Activated CD4-positive, alpha-beta T cell treated with anti-CD3 and anti-CD28 coated beads for 36 hours (primary cell): ENCODE results near the gene PRSS2. TPM values are rescaled to one million over a fixed set of nuclear protein-coding genes. Genes with fewer than 3 reads are reported as not detected.

Experiments used
- ATAC-seq: fragments of 200-7000 bp; cut with Tn5 transposase; one replicate; pipeline ENCODE4 v1.10.0; 2021; ENCODE audit warnings: mild to moderate bottlenecking, moderate library complexity
- CTCF ChIA-PET: fragments of 350-600 bp; sonication (Branson Sonifier 250); formaldehyde crosslinking; loops from one replicate; lab custom pipeline; 2021; ENCODE audit warnings: antibody characterized with exemption; lab: Charles Lee
- POLR2A ChIA-PET: fragments of 350-600 bp; sonication (Branson Sonifier 250); formaldehyde crosslinking; loops from one replicate; lab custom pipeline; 2021; ENCODE audit warnings: antibody characterized with exemption, inconsistent platforms; lab: Charles Lee
- DNase-seq: peaks from one replicate; pipeline ENCODE4 v3.0.0-alpha.2; 2020
- H3K27ac Mint-ChIP-seq: one replicate; pipeline ENCODE4 v1.8.0; 2021; ENCODE audit warnings: mixed read lengths
- H3K27me3 Mint-ChIP-seq: one replicate; pipeline ENCODE4 v1.8.0; 2021; ENCODE audit warnings: mixed read lengths
- H3K36me3 Mint-ChIP-seq: one replicate; pipeline ENCODE4 v1.8.0; 2021; ENCODE audit warnings: low read depth, mixed read lengths
- H3K4me1 Mint-ChIP-seq: one replicate; pipeline ENCODE4 v1.8.0; 2021; ENCODE audit warnings: mixed read lengths
- H3K4me3 Mint-ChIP-seq: one replicate; pipeline ENCODE4 v1.8.0; 2021; ENCODE audit warnings: mild to moderate bottlenecking, moderate library complexity, mixed read lengths
- H3K9me3 Mint-ChIP-seq: one replicate; pipeline ENCODE4 v1.8.0; 2021; ENCODE audit warnings: low read depth, mixed read lengths
- intact Hi-C, 2 experiments: fragments of 100-400 bp; cut with DNase I in 1 of 2; cut with micrococcal nuclease in 1 of 2; formaldehyde crosslinking; loops; one replicate each; pipeline versions ENCODE4 v1.14.2 to v1.15.1; 2022 to 2024; cut with DNase I, micrococcal nuclease
- total RNA-seq, 2 experiments: library from RNA; stranded (reverse); gene quantifications; one replicate each; pipeline ENCODE4 v1.2.3, GENCODE V29; 2021

Gene PRSS2
- total RNA-seq, 2 experiments from 2014 or later: not detected

DNA sequence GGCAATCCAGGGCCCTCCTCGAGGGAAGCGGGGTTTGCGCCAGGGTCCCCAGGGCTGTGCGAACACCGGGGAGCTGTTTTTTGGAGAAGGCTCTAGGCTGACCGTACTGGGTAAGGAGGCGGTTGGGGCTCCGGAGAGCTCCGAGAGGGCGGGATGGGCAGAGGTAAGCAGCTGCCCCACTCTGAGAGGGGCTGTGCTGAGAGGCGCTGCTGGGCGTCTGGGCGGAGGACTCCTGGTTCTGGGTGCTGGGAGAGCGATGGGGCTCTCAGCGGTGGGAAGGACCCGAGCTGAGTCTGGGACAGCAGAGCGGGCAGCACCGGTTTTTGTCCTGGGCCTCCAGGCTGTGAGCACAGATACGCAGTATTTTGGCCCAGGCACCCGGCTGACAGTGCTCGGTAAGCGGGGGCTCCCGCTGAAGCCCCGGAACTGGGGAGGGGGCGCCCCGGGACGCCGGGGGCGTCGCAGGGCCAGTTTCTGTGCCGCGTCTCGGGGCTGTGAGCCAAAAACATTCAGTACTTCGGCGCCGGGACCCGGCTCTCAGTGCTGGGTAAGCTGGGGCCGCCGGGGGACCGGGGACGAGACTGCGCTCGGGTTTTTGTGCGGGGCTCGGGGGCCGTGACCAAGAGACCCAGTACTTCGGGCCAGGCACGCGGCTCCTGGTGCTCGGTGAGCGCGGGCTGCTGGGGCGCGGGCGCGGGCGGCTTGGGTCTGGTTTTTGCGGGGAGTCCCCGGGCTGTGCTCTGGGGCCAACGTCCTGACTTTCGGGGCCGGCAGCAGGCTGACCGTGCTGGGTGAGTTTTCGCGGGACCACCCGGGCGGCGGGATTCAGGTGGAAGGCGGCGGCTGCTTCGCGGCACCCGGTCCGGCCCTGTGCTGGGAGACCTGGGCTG, 26.0 kb downstream of the PRSS2 start:
- H3K9me3 Mint-ChIP-seq: no peaks in the 10 kb centered on the region
- H3K27ac Mint-ChIP-seq: peak overlapping the region; percentile 99
- no peak for ATAC-seq
- peak overlapping the region; percentile 99 for H3K4me3 Mint-ChIP-seq
- POLR2A ChIA-PET: interaction anchor here (0.9 to 6.7 kb wide), 4 partner anchors 8 to 404 kb away, joined by 3 to 176 read pairs (median 70); no protein-coding TSS in a partner anchor
- H3K36me3 Mint-ChIP-seq: peaks cover 83% of the 10 kb centered on the region
- H3K4me1 Mint-ChIP-seq: peaks cover 58% of the 10 kb centered on the region
- intact Hi-C loops: loop anchor here (1.0 to 5.0 kb wide), 5 partner anchors 8 to 475 kb away; no protein-coding TSS in a partner anchor
- H3K27me3 Mint-ChIP-seq: no peaks in the 10 kb centered on the region
- peak; percentile 41 for DNase-seq
- CTCF ChIA-PET: interaction anchor here (0.6 to 9.0 kb wide), 7 partner anchors 11 to 262 kb away, joined by 3 to 182 read pairs (median 5); no protein-coding TSS in a partner anchor

- DNase-seq (peak; percentile 60), ATAC-seq (peak; percentile 8)
- intact Hi-C loops: loop anchor here (1.0 to 5.0 kb wide), 4 partner anchors 11 to 477 kb away; no protein-coding TSS in a partner anchor
- H3K27ac Mint-ChIP-seq: peak overlapping the region; percentile 99
- POLR2A ChIA-PET: interaction anchor here (0.6 to 6.7 kb wide), 8 partner anchors 9 to 414 kb away, joined by 3 to 176 read pairs (median 4); no protein-coding TSS in a partner anchor
- H3K4me1 Mint-ChIP-seq: peaks cover 64% of the 10 kb centered on the region
- H3K9me3 Mint-ChIP-seq: no peaks in the 10 kb centered on the region
- CTCF ChIA-PET: interaction anchor here (0.6 to 9.0 kb wide), 6 partner anchors 12 to 1089 kb away, joined by 3 to 182 read pairs (median 5); no protein-coding TSS in a partner anchor
- H3K27me3 Mint-ChIP-seq: no peaks in the 10 kb centered on the region
- H3K4me3 Mint-ChIP-seq: peak overlapping the region; percentile 99
- H3K36me3 Mint-ChIP-seq: peaks cover 84% of the 10 kb centered on the region
Measured at GRCh38 chr7:142797391-142798377, 26.9 kb downstream of the PRSS2 start.

- intact Hi-C loops: loop anchor here (1.0 to 5.0 kb wide), 4 partner anchors 11 to 478 kb away; no protein-coding TSS in a partner anchor
- ChIA-PET POLR2A (interaction anchor here (0.6 to 6.7 kb wide), 11 partner anchors 10 to 957 kb away, joined by 3 to 176 read pairs (median 4); no protein-coding TSS in a partner anchor), CTCF (interaction anchor here (0.6 to 9.0 kb wide), 8 partner anchors 9 to 1088 kb away, joined by 3 to 182 read pairs (median 6); no protein-coding TSS in a partner anchor)
- Mint-ChIP-seq H3K27me3 (no peaks in the 10 kb centered on the region), H3K9me3 (no peaks in the 10 kb centered on the region), H3K4me1 (peaks cover 64% of the 10 kb centered on the region), H3K27ac (peak overlapping the region; percentile 99), H3K4me3 (peak overlapping the region; percentile 99), H3K36me3 (peaks cover 84% of the 10 kb centered on the region)
- DNase-seq (peak; percentile 54), ATAC-seq (peak; percentile 37)
Measured at GRCh38 chr7:142798451-142799436, 28.0 kb downstream of the PRSS2 start.

DNA sequence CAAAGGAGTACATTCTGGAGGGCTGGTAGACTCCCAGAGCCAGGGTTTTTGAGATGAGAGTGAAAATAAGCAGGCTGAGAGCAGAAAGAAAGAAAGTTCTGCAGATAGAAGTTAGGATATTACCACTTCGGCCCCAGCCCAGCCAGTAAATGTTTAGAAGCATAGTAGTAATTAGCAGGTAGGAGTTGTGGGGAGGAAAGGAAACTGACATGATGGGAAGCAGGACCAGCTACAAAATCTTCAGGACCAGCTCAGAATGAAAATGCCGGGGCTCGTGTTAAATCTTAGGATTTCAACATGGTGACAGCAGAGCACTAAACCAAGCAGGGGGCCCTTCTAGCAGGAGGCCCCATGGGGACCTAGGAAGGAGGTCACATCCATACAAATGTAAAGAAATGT, 28.7 kb downstream of the PRSS2 start:
- peak overlapping the region; percentile 99 for H3K27ac Mint-ChIP-seq
- POLR2A ChIA-PET: interaction anchor here (0.6 to 6.7 kb wide), 10 partner anchors 10 to 957 kb away, joined by 3 to 176 read pairs (median 4); no protein-coding TSS in a partner anchor
- no peaks in the 10 kb centered on the region for H3K9me3 Mint-ChIP-seq
- H3K27me3 Mint-ChIP-seq: no peaks in the 10 kb centered on the region
- no peak for ATAC-seq
- peaks cover 85% of the 10 kb centered on the region for H3K36me3 Mint-ChIP-seq
- H3K4me3 Mint-ChIP-seq: peak overlapping the region; percentile 99
- CTCF ChIA-PET: interaction anchor here (0.6 to 9.0 kb wide), 8 partner anchors 8 to 456 kb away, joined by 3 to 182 read pairs (median 4); no protein-coding TSS in a partner anchor
- H3K4me1 Mint-ChIP-seq: peaks cover 64% of the 10 kb centered on the region
- intact Hi-C loops: loop anchor here (1.0 to 5.0 kb wide), 3 partner anchors 10 to 407 kb away; no protein-coding TSS in a partner anchor
- peak; percentile 51 for DNase-seq

- H3K9me3 Mint-ChIP-seq: no peaks in the 10 kb centered on the region
- ATAC-seq: peak; percentile 10
- peaks cover 88% of the 10 kb centered on the region for H3K36me3 Mint-ChIP-seq
- POLR2A ChIA-PET: interaction anchor here (4.1 to 6.7 kb wide), 3 partner anchors 9 to 15 kb away, joined by 28 to 176 read pairs (median 112); no protein-coding TSS in a partner anchor
- peak overlapping the region; percentile 99 for H3K4me3 Mint-ChIP-seq
- H3K27me3 Mint-ChIP-seq: no peaks in the 10 kb centered on the region
- peak overlapping the region; percentile 99 for H3K27ac Mint-ChIP-seq
- CTCF ChIA-PET: interaction anchor here (0.7 to 9.0 kb wide), 7 partner anchors 9 to 455 kb away, joined by 3 to 182 read pairs (median 3); no protein-coding TSS in a partner anchor
- intact Hi-C loops: loop anchor here in 1 of 2 experiments (1.0 to 10.0 kb wide), 3 partner anchors 8 to 1065 kb away; partner anchors contain the start of genes SSBP1 and ZYX
- peaks cover 64% of the 10 kb centered on the region for H3K4me1 Mint-ChIP-seq
- DNase-seq: no peak
Measured at GRCh38 chr7:142800088-142800487, 29.3 kb downstream of the PRSS2 start.

DNA sequence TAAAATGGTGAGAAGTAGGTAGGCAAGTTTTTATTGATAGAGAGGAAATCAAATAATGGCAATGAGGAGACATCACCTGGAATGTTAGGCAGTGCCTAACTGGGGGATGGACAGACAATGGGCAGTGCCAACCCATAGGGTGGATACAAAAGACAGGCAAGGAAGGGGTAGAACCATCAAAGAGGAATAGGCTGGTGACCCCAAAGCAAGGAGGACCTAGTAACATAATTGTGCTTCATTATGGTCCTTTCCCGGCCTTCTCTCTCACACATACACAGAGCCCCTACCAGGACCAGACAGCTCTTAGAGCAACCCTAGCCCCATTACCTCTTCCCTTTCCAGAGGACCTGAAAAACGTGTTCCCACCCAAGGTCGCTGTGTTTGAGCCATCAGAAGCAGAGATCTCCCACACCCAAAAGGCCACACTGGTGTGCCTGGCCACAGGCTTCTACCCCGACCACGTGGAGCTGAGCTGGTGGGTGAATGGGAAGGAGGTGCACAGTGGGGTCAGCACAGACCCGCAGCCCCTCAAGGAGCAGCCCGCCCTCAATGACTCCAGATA, 30.0 kb downstream of the PRSS2 start:
- CTCF ChIA-PET: interaction anchor here (0.6 to 9.0 kb wide), 7 partner anchors 10 to 560 kb away, joined by 3 to 182 read pairs (median 3); no protein-coding TSS in a partner anchor
- Mint-ChIP-seq H3K4me1 (peaks cover 66% of the 10 kb centered on the region), H3K27me3 (no peaks in the 10 kb centered on the region), H3K36me3 (peaks cover 92% of the 10 kb centered on the region), H3K27ac (peak overlapping the region; percentile 99), H3K9me3 (no peaks in the 10 kb centered on the region), H3K4me3 (peak overlapping the region; percentile 99)
- POLR2A ChIA-PET: interaction anchor here (0.5 to 6.7 kb wide), 2 partner anchors 9 to 69 kb away, joined by 3 to 176 read pairs; no protein-coding TSS in a partner anchor
- no peak for DNase-seq
- no peak for ATAC-seq
- intact Hi-C loops: loop anchor here in 1 of 2 experiments (1.0 to 10.0 kb wide), 3 partner anchors 8 to 1066 kb away; partner anchors contain the start of genes SSBP1 and ZYX

- peaks cover 86% of the 10 kb centered on the region for H3K36me3 Mint-ChIP-seq
- DNase-seq (no peak), ATAC-seq (no peak)
- H3K27me3 Mint-ChIP-seq: no peaks in the 10 kb centered on the region
- H3K4me3 Mint-ChIP-seq: peak overlapping the region; percentile 99
- ChIA-PET POLR2A (interaction anchor here (0.5 kb wide), 1 partner anchor 68 kb away, joined by 3 read pairs; no protein-coding TSS in a partner anchor), CTCF (interaction anchor here (0.6 to 0.7 kb wide), 3 partner anchors 40 to 559 kb away, joined by 3 to 4 read pairs (median 3); no protein-coding TSS in a partner anchor)
- H3K4me1 Mint-ChIP-seq: peaks cover 76% of the 10 kb centered on the region
- intact Hi-C loops: loop anchor here in 1 of 2 experiments (10.0 kb wide), 2 partner anchors 583 to 1067 kb away; partner anchors contain the start of genes SSBP1 and ZYX
- peak overlapping the region; percentile 99 for H3K27ac Mint-ChIP-seq
- no peaks in the 10 kb centered on the region for H3K9me3 Mint-ChIP-seq
Measured at GRCh38 chr7:142801601-142802295, 31.0 kb downstream of the PRSS2 start.

DNA sequence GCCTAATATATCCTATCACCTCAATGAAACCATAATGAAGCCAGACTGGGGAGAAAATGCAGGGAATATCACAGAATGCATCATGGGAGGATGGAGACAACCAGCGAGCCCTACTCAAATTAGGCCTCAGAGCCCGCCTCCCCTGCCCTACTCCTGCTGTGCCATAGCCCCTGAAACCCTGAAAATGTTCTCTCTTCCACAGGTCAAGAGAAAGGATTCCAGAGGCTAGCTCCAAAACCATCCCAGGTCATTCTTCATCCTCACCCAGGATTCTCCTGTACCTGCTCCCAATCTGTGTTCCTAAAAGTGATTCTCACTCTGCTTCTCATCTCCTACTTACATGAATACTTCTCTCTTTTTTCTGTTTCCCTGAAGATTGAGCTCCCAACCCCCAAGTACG, 31.5 kb downstream of the PRSS2 start:
- H3K4me1 Mint-ChIP-seq: peaks cover 81% of the 10 kb centered on the region
- intact Hi-C loops: loop anchor here in 1 of 2 experiments (10.0 kb wide), 2 partner anchors 582 to 1068 kb away; partner anchors contain the start of genes SSBP1 and ZYX
- no peaks in the 10 kb centered on the region for H3K27me3 Mint-ChIP-seq
- H3K4me3 Mint-ChIP-seq: peak overlapping the region; percentile 99
- no peak for DNase-seq
- H3K36me3 Mint-ChIP-seq: peaks cover 83% of the 10 kb centered on the region
- no peak for ATAC-seq
- POLR2A ChIA-PET: no interaction called here
- CTCF ChIA-PET: interaction anchor here (0.6 kb wide), 1 partner anchor 498 kb away, joined by 3 read pairs; no protein-coding TSS in a partner anchor
- no peaks in the 10 kb centered on the region for H3K9me3 Mint-ChIP-seq
- peak overlapping the region; percentile 99 for H3K27ac Mint-ChIP-seq
